Endothelial cell of umbilical vein (primary cell): Measurements from ENCODE around the gene NFATC3. TPM values are rescaled to one million over a fixed set of nuclear protein-coding genes. Genes with fewer than 3 reads are reported as not detected.

Source experiments
- BruUV-seq: library from RNA; stranded (reverse); fragments of 400-500 nt; replicated peaks from 2 replicates; lab custom pipeline; 2021; lab: Mats Ljungman, UMichigan
- CTCF ChIA-PET: fragments of 300-600, 350-600 bp; sonication (Branson Sonifier 250); formaldehyde crosslinking; loops from one replicate; lab custom pipeline; 2021; ENCODE audit warnings: antibody characterized with exemption, inconsistent platforms; lab: Charles Lee
- POLR2A ChIA-PET: fragments of 300-600, 350-600 bp; sonication (Branson Sonifier 250); formaldehyde crosslinking; loops from one replicate; lab custom pipeline; 2021; ENCODE audit warnings: antibody characterized with exemption, inconsistent platforms; lab: Charles Lee
- DNase-seq: peaks from one replicate; pipeline ENCODE4 v3.0.0-alpha.2; 2011; ENCODE audit warnings: low read depth, low spot score
- FAIRE-seq: peaks from 2 replicates; lab custom pipeline; 2011; peaks lifted over from hg19 to GRCh38; lab: Jason Lieb, UNC
- H2AFZ ChIP-seq: 2 replicates; pipeline ENCODE4 v1.6.0; 2012; ENCODE audit warnings: low read depth, low read length, control low read depth, inconsistent platforms
- H3K27ac ChIP-seq: 2 replicates; pipeline ENCODE4 v1.5.1; 2011; ENCODE audit warnings: low read depth, mild to moderate bottlenecking, control low read depth, low read length, moderate library complexity; ENCODE audit not compliant: insufficient read depth
- H3K27me3 ChIP-seq, 2 experiments: 2 replicates each; pipeline versions ENCODE4 v1.6.0 to v1.6.1; 2011; ENCODE audit warnings: low read length in 2 of 2, mixed read lengths in 1 of 2; ENCODE audit not compliant: control insufficient read depth in 2 of 2, insufficient read depth in 2 of 2
- H3K36me3 ChIP-seq, 2 experiments: 2 replicates in 1 of 2; 3 replicates in 1 of 2; pipeline ENCODE4 v1.5.1; 2011; ENCODE audit warnings: low read length in 2 of 2, mild to moderate bottlenecking in 1 of 2, moderate library complexity in 1 of 2; ENCODE audit not compliant: control insufficient read depth in 2 of 2, insufficient read depth in 2 of 2; ENCODE audit errors: extremely low read depth in 1 of 2
- H3K4me1 ChIP-seq: 3 replicates; pipeline ENCODE4 v1.5.1; 2011; ENCODE audit warnings: mild to moderate bottlenecking, low read length; ENCODE audit not compliant: control insufficient read depth, insufficient read depth; ENCODE audit errors: extremely low read depth
- H3K4me2 ChIP-seq: 2 replicates; pipeline ENCODE4 v1.6.1; 2011; ENCODE audit warnings: low read length, control low read depth, mixed read lengths; ENCODE audit not compliant: insufficient read depth
- H3K4me3 ChIP-seq, 3 experiments: fragments of 200-600 bp in 1 of 3; sonication (generic), shearing (Covaris generic) in 1 of 3; replicated peaks in 1 of 3; 2 replicates each; pipeline ENCODE4 v1.5.1; 2011 to 2016; ENCODE audit warnings: control low read depth in 3 of 3, low read length in 3 of 3, mild to moderate bottlenecking in 2 of 3, inconsistent platforms in 1 of 3, low read depth in 1 of 3, moderate library complexity in 1 of 3; ENCODE audit not compliant: insufficient read depth in 1 of 3
- H3K79me2 ChIP-seq: 2 replicates; pipeline ENCODE4 v1.6.0; 2012; ENCODE audit warnings: low read length, inconsistent platforms; ENCODE audit not compliant: control insufficient read depth, insufficient read depth
- H3K9ac ChIP-seq: replicated peaks from 2 replicates; pipeline ENCODE3; 2011; ENCODE audit warnings: low read length, control low read depth; ENCODE audit not compliant: insufficient read depth; ENCODE audit errors: extremely low read depth
- H3K9me1 ChIP-seq: replicated peaks from 3 replicates; pipeline ENCODE4 v1.6.0; 2011; ENCODE audit warnings: mild to moderate bottlenecking, low read length; ENCODE audit not compliant: control insufficient read depth, insufficient read depth; ENCODE audit errors: extremely low read depth
- H3K9me3 ChIP-seq: replicated peaks from 2 replicates; pipeline ENCODE4 v1.5.1; 2012; ENCODE audit warnings: low read length, inconsistent platforms; ENCODE audit not compliant: control insufficient read depth, insufficient read depth
- H4K20me1 ChIP-seq: replicated peaks from 2 replicates; pipeline ENCODE3; 2011; ENCODE audit warnings: mild to moderate bottlenecking, low read length; ENCODE audit not compliant: control insufficient read depth, insufficient read depth; ENCODE audit errors: extremely low read depth
- EZH2 ChIP-seq: IDR thresholded peaks from 2 replicates; pipeline ENCODE4 v1.6.1; 2012; ENCODE audit warnings: borderline replicate concordance, low read depth, mild to moderate bottlenecking, moderate library complexity, low read length, inconsistent platforms; ENCODE audit not compliant: severe bottlenecking
- FOS ChIP-seq: IDR thresholded peaks from 2 replicates; pipeline ENCODE4 v1.6.1; 2011; ENCODE audit warnings: mild to moderate bottlenecking, low read length, moderate library complexity, borderline replicate concordance; ENCODE audit not compliant: insufficient read depth
- GATA2 ChIP-seq: IDR thresholded peaks from 2 replicates; pipeline ENCODE4 v1.7.0; 2011; ENCODE audit warnings: low read depth, mild to moderate bottlenecking, moderate library complexity, mixed read lengths, low read length; ENCODE audit not compliant: insufficient read length, insufficient read depth
- JUN ChIP-seq: IDR thresholded peaks from 2 replicates; pipeline ENCODE4 v1.6.1; 2011; ENCODE audit warnings: borderline replicate concordance, low read depth; ENCODE audit not compliant: insufficient read length, insufficient read depth
- MYC ChIP-seq: IDR thresholded peaks from one replicate; pipeline ENCODE4 v1.6.1; 2011; ENCODE audit warnings: mild to moderate bottlenecking, low read depth, low read length
- POLR2A ChIP-seq: IDR thresholded peaks from 2 replicates; pipeline ENCODE4 v1.6.1; 2012; ENCODE audit warnings: low read depth, mild to moderate bottlenecking, control low read depth, low read length
- POLR2AphosphoS5 ChIP-seq: IDR thresholded peaks from 2 replicates; pipeline ENCODE4 v1.6.1; 2012; ENCODE audit warnings: low read depth, mild to moderate bottlenecking, control low read depth, low read length, moderate library complexity; ENCODE audit not compliant: insufficient read depth
- dilution Hi-C: fragments of 300-500 bp; cut with MboI; formaldehyde crosslinking; loops from one replicate; pipeline ENCODE4 v1.15.0; 2019; ENCODE audit warnings: low sequenced_read_pairs; ENCODE audit not compliant: extremely low pct_ligation_motif_present
- intact Hi-C: fragments of 100-400 bp; cut with micrococcal nuclease; formaldehyde crosslinking; loops from one replicate; pipeline ENCODE4 v1.10.0; 2022
- polyA plus RNA-seq, 4 experiments: library from polyadenylated mRNA; depleted of rRNA in 3 of 4; stranded (reverse) in 3 of 4; unstranded in 1 of 4; fragments of >200 nt; gene quantifications; 2 replicates each; pipeline versions ENCODE4 v1.2.1 to v1.2.3, GENCODE V29; 2011 to 2012; ENCODE audit warnings: missing spikeins in 1 of 4
- total RNA-seq: library from RNA; stranded (reverse); gene quantifications from 2 replicates; pipeline ENCODE4 v1.2.3, GENCODE V29; 2021
- TF ChIP-seq, protein P1 (sequence below): IDR thresholded peaks from 2 replicates; pipeline ENCODE4 v1.6.1; 2011; ENCODE audit not compliant: insufficient read depth, insufficient read length
- TF ChIP-seq, protein P2 (sequence below), 2 donors: IDR thresholded peaks; 1 replicate in 1 of 2; 2 replicates in 1 of 2; pipeline ENCODE4 v1.5.1; 2011; ENCODE audit warnings: low read length in 2 of 2, mild to moderate bottlenecking in 2 of 2, moderate library complexity in 2 of 2, control low read depth in 1 of 2, inconsistent platforms in 1 of 2, low read depth in 1 of 2; ENCODE audit not compliant: insufficient read depth in 1 of 2; ENCODE audit errors: extremely low read depth in 1 of 2

Gene NFATC3
- total and polyA plus RNA-seq, 2 donors (not counting 3 experiments of a cell fraction or from before 2014, with no cell fraction given), result 15.6 to 33.1 TPM

DNA sequence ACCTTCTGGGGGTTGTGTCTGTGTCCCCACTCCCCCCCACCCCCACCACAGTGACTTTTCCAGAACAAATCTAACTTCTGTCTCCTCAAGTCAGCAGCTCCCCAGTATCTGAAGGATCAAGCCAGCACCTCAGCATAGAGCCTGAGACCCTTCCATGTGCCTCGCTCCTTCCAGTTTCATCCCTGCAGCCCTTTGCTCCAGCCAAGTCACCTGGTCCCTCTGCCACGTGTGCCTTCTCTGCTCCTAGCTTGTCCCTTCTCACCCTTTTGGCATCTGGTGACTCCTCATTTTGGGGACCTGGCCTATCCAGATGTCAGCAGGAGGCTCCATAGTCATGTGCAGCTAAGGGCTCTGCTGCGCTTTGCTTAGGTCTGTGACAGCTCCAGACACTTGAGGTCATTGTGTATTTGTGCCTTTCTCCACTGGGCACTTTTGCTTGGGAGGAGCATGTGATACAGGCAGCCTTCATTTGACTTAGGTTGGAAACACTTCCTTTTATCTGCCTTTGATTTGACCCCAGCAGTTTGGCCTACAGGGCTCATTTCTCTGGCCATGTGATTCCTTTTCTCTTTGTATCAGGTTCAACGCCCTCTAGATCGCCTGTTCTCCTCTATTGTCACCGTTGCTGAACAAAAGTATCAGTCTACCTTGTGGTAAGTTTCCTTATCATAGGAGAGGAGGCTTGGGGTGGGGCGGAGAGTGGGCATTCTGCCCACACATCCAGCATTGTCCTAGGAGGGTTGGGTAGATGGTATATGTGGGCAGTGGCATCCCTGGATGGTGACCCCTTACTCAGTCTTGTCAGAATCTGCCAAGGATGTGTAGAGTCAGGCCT, 7.1 kb upstream of the NFATC3 start:
- no peaks in the 10 kb centered on the region for H3K79me2 ChIP-seq
- H3K4me1 ChIP-seq, result peaks cover 17% of the 10 kb centered on the region
- no peak for FAIRE-seq
- no peak overlapping the region for H3K4me2 ChIP-seq
- intact Hi-C loops, result no loop called here
- no peak for TF ChIP-seq EZH2
- TF ChIP-seq JUN, result no peak
- no peak for TF ChIP-seq GATA2
- TF ChIP-seq, protein P1, sequence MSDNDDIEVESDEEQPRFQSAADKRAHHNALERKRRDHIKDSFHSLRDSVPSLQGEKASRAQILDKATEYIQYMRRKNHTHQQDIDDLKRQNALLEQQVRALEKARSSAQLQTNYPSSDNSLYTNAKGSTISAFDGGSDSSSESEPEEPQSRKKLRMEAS, result no peak
- TF ChIP-seq POLR2A, result no peak
- TF ChIP-seq, protein P2, sequence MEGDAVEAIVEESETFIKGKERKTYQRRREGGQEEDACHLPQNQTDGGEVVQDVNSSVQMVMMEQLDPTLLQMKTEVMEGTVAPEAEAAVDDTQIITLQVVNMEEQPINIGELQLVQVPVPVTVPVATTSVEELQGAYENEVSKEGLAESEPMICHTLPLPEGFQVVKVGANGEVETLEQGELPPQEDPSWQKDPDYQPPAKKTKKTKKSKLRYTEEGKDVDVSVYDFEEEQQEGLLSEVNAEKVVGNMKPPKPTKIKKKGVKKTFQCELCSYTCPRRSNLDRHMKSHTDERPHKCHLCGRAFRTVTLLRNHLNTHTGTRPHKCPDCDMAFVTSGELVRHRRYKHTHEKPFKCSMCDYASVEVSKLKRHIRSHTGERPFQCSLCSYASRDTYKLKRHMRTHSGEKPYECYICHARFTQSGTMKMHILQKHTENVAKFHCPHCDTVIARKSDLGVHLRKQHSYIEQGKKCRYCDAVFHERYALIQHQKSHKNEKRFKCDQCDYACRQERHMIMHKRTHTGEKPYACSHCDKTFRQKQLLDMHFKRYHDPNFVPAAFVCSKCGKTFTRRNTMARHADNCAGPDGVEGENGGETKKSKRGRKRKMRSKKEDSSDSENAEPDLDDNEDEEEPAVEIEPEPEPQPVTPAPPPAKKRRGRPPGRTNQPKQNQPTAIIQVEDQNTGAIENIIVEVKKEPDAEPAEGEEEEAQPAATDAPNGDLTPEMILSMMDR (IDR thresholded peaks at IDR 0.05; ENCODE audit: extremely low read depth in 1 of 2, insufficient read depth in 1 of 2, low read depth in 1 of 2, low read length in 2 of 2), result no peak
- TF ChIP-seq MYC, result no peak
- TF ChIP-seq POLR2AphosphoS5, result no peak
- no peak for TF ChIP-seq FOS
- dilution Hi-C loops, result no loop called here
- H2AFZ ChIP-seq, result no peak overlapping the region
- peaks cover 0 to 23% of the 10 kb centered on the region in 2 experiments for H3K36me3 ChIP-seq
- DNase-seq, result no peak
- no peak overlapping the region for H3K9ac ChIP-seq
- H3K9me1 ChIP-seq, result no peaks in the 10 kb centered on the region
- POLR2A ChIA-PET, result no interaction called here
- BruUV-seq, result no TSS peak
- no peak overlapping the region for H3K27ac ChIP-seq
- CTCF ChIA-PET, result no interaction called here
- H3K27me3 ChIP-seq, result no peaks in the 10 kb centered on the region
- H3K4me3 ChIP-seq, result no peak overlapping the region
- H3K9me3 ChIP-seq, result no peaks in the 10 kb centered on the region
- H4K20me1 ChIP-seq, result no peaks in the 10 kb centered on the region
